Colonic mucosa (tissue), 4 donors: ENCODE results near the gene UBASH3B. TPM values are rescaled to one million over a fixed set of nuclear protein-coding genes. Genes with fewer than 3 reads are reported as not detected.

Source experiments
- DNase-seq: peaks from one replicate; pipeline ENCODE4 v3.0.0-alpha.2; 2020
- H3K27ac ChIP-seq: fragments of 200-600 bp; one replicate; pipeline ENCODE4 v1.8.0; 2021
- H3K27me3 ChIP-seq: fragments of 200-600 bp; one replicate; pipeline ENCODE4 v1.8.0; 2021
- H3K36me3 ChIP-seq: fragments of 200-600 bp; one replicate; pipeline ENCODE4 v1.8.0; 2021
- H3K4me1 ChIP-seq: fragments of 200-600 bp; one replicate; pipeline ENCODE4 v1.8.0; 2021; ENCODE audit warnings: mild to moderate bottlenecking
- H3K4me3 ChIP-seq: fragments of 200-600 bp; one replicate; pipeline ENCODE4 v1.8.0; 2021
- H3K9ac ChIP-seq, 2 donors: one replicate each; pipeline ENCODE4 v1.7.0; 2013; ENCODE audit warnings: control low read depth in 2 of 2, low read depth in 2 of 2, low read length in 2 of 2
- H3K9me3 ChIP-seq: fragments of 200-600 bp; one replicate; pipeline ENCODE4 v1.8.0; 2021
- CTCF ChIP-seq: fragments of 200-600 bp; IDR thresholded peaks from one replicate; pipeline ENCODE4 v1.8.0; 2022; ENCODE audit warnings: antibody characterized with exemption, mild to moderate bottlenecking
- intact Hi-C: fragments of 100-400 bp; cut with DNase I; formaldehyde crosslinking; loops from one replicate; pipeline ENCODE4 v1.14.1; 2022
- total RNA-seq, 2 donors: library from RNA; stranded (reverse); fragmentation: NEBNext Ultra II Directional in 1 of 2; extraction: Animal tissue kit (Norgen Biotek cat#: 25700) in 1 of 2; gene quantifications; one replicate each; pipeline ENCODE4 v1.2.1, GENCODE V29; 2021
- donor health status: healthy.
- donor health status: DM: no; HTN: no; CAD: no.
- donor health status: DM: no; HTN: no; CAD: no.

The UBASH3B gene
- total RNA-seq, 2 donors from 2014 or later = 3.7 to 5.8 TPM

- Histone ChIP-seq H3K9ac (no peak overlapping the region), H3K27ac (no peak overlapping the region), H3K27me3 (no peaks in the 10 kb centered on the region), H3K4me3 (no peak overlapping the region), H3K4me1 (no peaks in the 10 kb centered on the region), H3K36me3 (no peaks in the 10 kb centered on the region), H3K9me3 (no peaks in the 10 kb centered on the region)
- intact Hi-C loops = loop anchor here (10.0 kb wide), 1 partner anchor 597 kb away; no protein-coding TSS in a partner anchor
- TF ChIP-seq CTCF = no peak
- no peak for DNase-seq
These were observed 42.2 kb downstream of the UBASH3B start for GRCh38 chr11:122697636-122698167.

DNA sequence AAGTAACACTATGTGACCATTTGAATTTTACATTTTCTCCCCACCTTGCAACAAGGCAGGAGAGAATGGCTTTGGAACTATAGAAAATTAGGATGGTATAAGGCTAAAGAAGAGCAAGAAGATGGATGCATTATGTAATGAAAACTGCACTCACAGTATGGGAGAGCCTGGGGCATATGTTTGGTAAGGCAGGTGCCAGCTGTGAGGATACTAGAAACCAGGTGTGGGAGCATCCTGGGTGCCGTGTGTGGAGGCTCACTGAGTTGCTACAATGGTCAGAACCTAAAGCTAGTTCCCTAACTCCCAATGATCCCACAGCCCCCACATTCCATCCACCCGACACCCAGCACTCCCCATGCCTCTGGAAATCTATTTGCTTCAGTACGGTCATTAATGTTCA, 42.9 kb downstream of the UBASH3B start:
- Histone ChIP-seq H3K27ac (no peak overlapping the region), H3K9me3 (no peaks in the 10 kb centered on the region), H3K9ac (no peak overlapping the region), H3K4me3 (no peak overlapping the region), H3K4me1 (no peaks in the 10 kb centered on the region), H3K27me3 (no peaks in the 10 kb centered on the region), H3K36me3 (no peaks in the 10 kb centered on the region)
- intact Hi-C loops = loop anchor here (10.0 kb wide), 1 partner anchor 596 kb away; no protein-coding TSS in a partner anchor
- TF ChIP-seq CTCF = no peak
- DNase-seq = no peak

DNA sequence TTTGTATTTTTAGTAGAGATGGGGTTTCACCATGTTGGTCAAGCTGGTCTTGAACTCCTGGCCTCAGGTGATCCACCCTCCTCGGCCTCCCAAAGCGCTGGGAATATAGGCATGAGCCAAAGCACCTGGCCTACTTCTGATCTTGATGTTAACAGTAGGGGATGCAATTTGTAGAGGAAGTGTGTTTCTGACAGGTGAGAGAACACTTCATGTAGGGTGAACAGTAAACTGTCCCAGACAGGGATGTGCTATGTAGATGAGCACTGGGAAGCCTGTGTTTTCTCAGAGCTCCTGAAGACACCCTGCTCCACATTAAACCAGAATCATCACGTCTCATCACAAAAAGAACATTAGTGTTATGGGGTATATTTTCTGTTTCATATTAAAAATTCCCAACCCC, 45.1 kb downstream of the UBASH3B start:
- intact Hi-C loops = no loop called here
- no peaks in the 10 kb centered on the region for H3K27me3 ChIP-seq
- TF ChIP-seq CTCF = no peak
- H3K4me3 ChIP-seq = no peak overlapping the region
- H3K27ac ChIP-seq = no peak overlapping the region
- DNase-seq = no peak
- H3K36me3 ChIP-seq = no peaks in the 10 kb centered on the region
- no peak overlapping the region for H3K9ac ChIP-seq
- H3K9me3 ChIP-seq = no peaks in the 10 kb centered on the region
- H3K4me1 ChIP-seq = no peaks in the 10 kb centered on the region

DNA sequence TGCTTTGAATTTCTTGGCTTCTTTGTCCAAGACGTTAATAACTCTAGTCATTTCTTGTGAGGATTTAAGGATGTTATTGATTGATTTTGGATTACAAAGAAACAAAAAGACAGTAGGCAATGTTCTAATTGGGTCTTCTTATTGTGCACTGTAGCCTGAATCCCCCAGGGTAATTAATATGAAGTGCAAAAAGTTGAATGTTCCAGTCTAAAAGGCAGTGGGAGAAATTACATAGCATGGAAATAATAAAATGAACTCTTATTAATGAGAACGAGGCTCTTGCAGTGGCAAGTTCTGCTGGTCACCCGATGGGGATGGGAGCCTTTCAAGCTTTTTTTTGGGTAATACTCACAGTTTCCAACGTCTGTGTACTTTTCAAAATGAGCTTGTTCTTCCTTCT, 45.6 kb downstream of the UBASH3B start:
- TF ChIP-seq CTCF = no peak
- intact Hi-C loops = no loop called here
- no peak for DNase-seq

GRCh38 chr11:122703541-122704272, 48.2 kb downstream of the UBASH3B start:
- intact Hi-C loops = no loop called here
- Histone ChIP-seq H3K27ac (no peak overlapping the region), H3K9ac (no peak overlapping the region), H3K4me1 (no peaks in the 10 kb centered on the region), H3K27me3 (no peaks in the 10 kb centered on the region), H3K4me3 (no peak overlapping the region), H3K9me3 (no peaks in the 10 kb centered on the region), H3K36me3 (no peaks in the 10 kb centered on the region)
- no peak for DNase-seq
- TF ChIP-seq CTCF = no peak

More for the DNA sequence above, 45.6 kb downstream of the UBASH3B start:
- H3K4me3 ChIP-seq = no peak overlapping the region
- H3K9ac ChIP-seq = no peak overlapping the region
- no peaks in the 10 kb centered on the region for H3K27me3 ChIP-seq
- no peaks in the 10 kb centered on the region for H3K9me3 ChIP-seq
- H3K27ac ChIP-seq = no peak overlapping the region
- H3K4me1 ChIP-seq = no peaks in the 10 kb centered on the region
- no peaks in the 10 kb centered on the region for H3K36me3 ChIP-seq
